HCT116 (cell line): Measurements from ENCODE around the gene DDX55.

ENCODE experiments used
- ATF3 ChIP-seq: IDR thresholded peaks from 2 replicates; pipeline ENCODE4 v1.6.1; 2012
- CBX3 ChIP-seq: IDR thresholded peaks from 2 replicates; pipeline ENCODE4 v1.6.1; 2012; ENCODE audit warnings: low read depth
- CTCF ChIP-seq, 3 experiments: fragments of 200-600 bp in 1 of 3; sonication (generic) in 1 of 3; IDR thresholded peaks in 2 of 3; conservative IDR thresholded peaks in 1 of 3; 2 replicates each; pipeline ENCODE4 v1.5.1; 2012 to 2017; ENCODE audit warnings: low read depth in 2 of 3, low read length in 2 of 3, antibody characterized with exemption in 1 of 3, borderline replicate concordance in 1 of 3, control low read depth in 1 of 3, mild to moderate bottlenecking in 1 of 3, mixed read lengths in 1 of 3, mixed run types in 1 of 3, moderate library complexity in 1 of 3; ENCODE audit not compliant: insufficient read depth in 1 of 3
- EGR1 ChIP-seq: IDR thresholded peaks from 2 replicates; pipeline ENCODE4 v1.6.1; 2012; ENCODE audit warnings: low read depth
- EZH2 ChIP-seq: fragments of 200-600 bp; sonication (generic); IDR thresholded peaks from 2 replicates; pipeline ENCODE4 v1.6.1; 2017; ENCODE audit warnings: antibody characterized with exemption, mixed run types
- EZH2phosphoT487 ChIP-seq: fragments of 200-600 bp; IDR thresholded peaks from 2 replicates; pipeline ENCODE4 v1.6.1; 2018; ENCODE audit warnings: antibody characterized with exemption, borderline replicate concordance
- JUND ChIP-seq: IDR thresholded peaks from 2 replicates; pipeline ENCODE4 v1.6.1; 2012
- POLR2A ChIP-seq: IDR thresholded peaks from 2 replicates; pipeline ENCODE4 v1.7.0; 2011; ENCODE audit warnings: borderline replicate concordance; ENCODE audit not compliant: insufficient read depth, insufficient read length; ENCODE audit errors: extremely low read depth
- POLR2AphosphoS5 ChIP-seq: IDR thresholded peaks from 2 replicates; pipeline ENCODE4 v1.6.1; 2011; ENCODE audit warnings: mild to moderate bottlenecking, low read depth, low read length, moderate library complexity
- REST ChIP-seq: IDR thresholded peaks from 2 replicates; pipeline ENCODE4 v1.6.1; 2012; ENCODE audit warnings: low read depth
- SIN3A ChIP-seq: IDR thresholded peaks from 2 replicates; pipeline ENCODE4 v1.6.1; 2012; ENCODE audit warnings: low read depth
- ZBTB33 ChIP-seq: IDR thresholded peaks from 2 replicates; pipeline ENCODE4 v1.6.1; 2011; ENCODE audit warnings: mild to moderate bottlenecking, low read length, moderate library complexity; ENCODE audit not compliant: insufficient replicate concordance; ENCODE audit errors: extremely low read depth
- ZFX ChIP-seq: fragments of 450-650 bp; IDR thresholded peaks from 2 replicates; pipeline ENCODE4 v1.6.1; 2017
- ZNF274 ChIP-seq: fragments of 200-500 bp; sonication (Bioruptor generic); IDR thresholded peaks from 2 replicates; pipeline ENCODE4 v1.6.1; 2014; ENCODE audit warnings: mild to moderate bottlenecking, low read depth, low read length, inconsistent platforms

- TF ChIP-seq REST (no peak), ATF3 (no peak), SIN3A (no peak), EZH2phosphoT487 (no peak), POLR2AphosphoS5 (no peak), POLR2A (no peak), CBX3 (no peak), ZNF274 (no peak), CTCF (IDR thresholded peaks at IDR 0.05 in 2 of 3, conservative IDR thresholded peaks at IDR 0.05 in 1 of 3; ENCODE audit: borderline replicate concordance in 1 of 3, insufficient read depth in 1 of 3, low read depth in 2 of 3, low read length in 2 of 3) (no peak), EZH2 (no peak), JUND (no peak), ZFX (no peak), ZBTB33 (no peak), EGR1 (no peak)
Observed at GRCh38 chr12:123667771-123668170, 65.9 kb downstream of the DDX55 start.
